Measurements from ENCODE around the gene RAI2. TPM values are rescaled to one million over a fixed set of nuclear protein-coding genes. Genes with fewer than 3 reads are reported as not detected.

The RAI2 gene
- total and polyA plus RNA-seq, 2 donors (not counting 1 experiment from before 2014, with no cell fraction given), result 0.91 to 2.1 TPM

DNA sequence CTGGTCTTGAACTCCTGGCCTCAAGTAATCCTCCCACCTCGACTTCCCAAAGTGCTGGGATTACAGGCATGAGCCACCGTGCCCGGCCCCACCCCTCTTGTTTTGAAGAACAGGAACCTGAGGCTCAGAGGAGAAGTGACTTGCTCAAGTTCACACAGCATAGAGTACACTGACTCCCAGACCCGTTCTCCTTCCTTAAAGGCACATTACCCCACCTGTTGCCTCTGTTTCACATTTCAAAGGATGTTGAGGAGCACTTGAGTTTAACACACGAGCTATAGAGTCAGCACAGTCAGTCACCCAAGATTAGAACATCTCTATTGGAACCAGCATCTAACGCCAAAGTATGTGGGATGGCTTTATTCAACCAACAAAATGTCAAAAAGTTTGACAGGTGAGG is 51.1 kb downstream of the RAI2 start:
- peaks cover 3% of the 10 kb centered on the region for H3K4me1 ChIP-seq (ENCODE audit: control insufficient read depth, extremely low read depth, insufficient read depth, low read length)
- H3K36me3 ChIP-seq (ENCODE audit: control insufficient read depth, insufficient read depth, low read length), result no peaks in the 10 kb centered on the region
- no peak overlapping the region for H3K27ac ChIP-seq (ENCODE audit: insufficient read depth, low read length)
- no peaks in the 10 kb centered on the region for H3K9me3 ChIP-seq (ENCODE audit: control insufficient read depth, insufficient read depth, low read depth, low read length)
- DNase-seq (ENCODE audit: low read depth in 2 of 2), result no peak
- H2AFZ ChIP-seq (ENCODE audit: low read length), result no peak overlapping the region
- no peak for TF ChIP-seq EZH2 (IDR thresholded peaks at IDR 0.05; ENCODE audit: low read length, missing control alignments)
- TF ChIP-seq, protein P1, sequence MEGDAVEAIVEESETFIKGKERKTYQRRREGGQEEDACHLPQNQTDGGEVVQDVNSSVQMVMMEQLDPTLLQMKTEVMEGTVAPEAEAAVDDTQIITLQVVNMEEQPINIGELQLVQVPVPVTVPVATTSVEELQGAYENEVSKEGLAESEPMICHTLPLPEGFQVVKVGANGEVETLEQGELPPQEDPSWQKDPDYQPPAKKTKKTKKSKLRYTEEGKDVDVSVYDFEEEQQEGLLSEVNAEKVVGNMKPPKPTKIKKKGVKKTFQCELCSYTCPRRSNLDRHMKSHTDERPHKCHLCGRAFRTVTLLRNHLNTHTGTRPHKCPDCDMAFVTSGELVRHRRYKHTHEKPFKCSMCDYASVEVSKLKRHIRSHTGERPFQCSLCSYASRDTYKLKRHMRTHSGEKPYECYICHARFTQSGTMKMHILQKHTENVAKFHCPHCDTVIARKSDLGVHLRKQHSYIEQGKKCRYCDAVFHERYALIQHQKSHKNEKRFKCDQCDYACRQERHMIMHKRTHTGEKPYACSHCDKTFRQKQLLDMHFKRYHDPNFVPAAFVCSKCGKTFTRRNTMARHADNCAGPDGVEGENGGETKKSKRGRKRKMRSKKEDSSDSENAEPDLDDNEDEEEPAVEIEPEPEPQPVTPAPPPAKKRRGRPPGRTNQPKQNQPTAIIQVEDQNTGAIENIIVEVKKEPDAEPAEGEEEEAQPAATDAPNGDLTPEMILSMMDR (conservative IDR thresholded peaks at IDR 0.05 in 1 of 2, IDR thresholded peaks at IDR 0.05 in 1 of 2; ENCODE audit: low read depth in 1 of 2, low read length in 2 of 2), result no peak
- no peaks in the 10 kb centered on the region for H4K20me1 ChIP-seq (ENCODE audit: control insufficient read depth, extremely low read depth, insufficient read depth, low read length)
- H3K4me2 ChIP-seq (ENCODE audit: extremely low read depth, insufficient read depth, low read length), result no peak overlapping the region
- no peaks in the 10 kb centered on the region for H3K27me3 ChIP-seq (ENCODE audit: control insufficient read depth, insufficient read depth, low read length)
- no peak overlapping the region for H3K9ac ChIP-seq (ENCODE audit: insufficient read depth, low read length)
- H3K79me2 ChIP-seq (ENCODE audit: control insufficient read depth, insufficient read depth, low read length), result no peaks in the 10 kb centered on the region
- H3K4me3 ChIP-seq (replicated peaks in 1 of 4; ENCODE audit: control extremely low read depth in 1 of 4, insufficient read depth in 1 of 4, low read depth in 3 of 4, low read length in 4 of 4), result no peak overlapping the region

DNA sequence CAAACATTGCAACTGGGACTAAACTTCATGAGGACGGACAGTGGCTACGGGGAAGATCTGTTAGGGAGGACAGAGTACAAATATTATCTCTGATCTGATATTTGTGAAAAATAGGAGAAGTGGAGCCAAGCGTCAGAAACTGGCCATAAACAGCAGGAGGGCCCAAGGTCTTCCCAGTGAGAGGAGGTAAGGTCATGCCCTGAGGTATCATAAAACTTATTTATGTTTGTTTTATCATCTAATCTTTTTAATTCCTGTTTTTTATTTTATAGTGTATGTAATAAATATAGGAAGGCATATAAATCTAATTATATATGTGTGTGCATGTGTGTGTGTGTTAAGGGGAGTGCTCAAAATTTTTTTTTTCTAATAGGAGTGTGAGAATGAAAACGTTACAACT is 51.8 kb downstream of the RAI2 start:
- Histone ChIP-seq H3K4me2 (ENCODE audit: extremely low read depth, insufficient read depth, low read length) (no peak overlapping the region), H3K79me2 (ENCODE audit: control insufficient read depth, insufficient read depth, low read length) (no peaks in the 10 kb centered on the region), H3K36me3 (ENCODE audit: control insufficient read depth, insufficient read depth, low read length) (no peaks in the 10 kb centered on the region), H3K9ac (ENCODE audit: insufficient read depth, low read length) (no peak overlapping the region), H3K4me1 (ENCODE audit: control insufficient read depth, extremely low read depth, insufficient read depth, low read length) (peaks cover 3% of the 10 kb centered on the region), H3K27me3 (ENCODE audit: control insufficient read depth, insufficient read depth, low read length) (no peaks in the 10 kb centered on the region), H3K9me3 (ENCODE audit: control insufficient read depth, insufficient read depth, low read depth, low read length) (no peaks in the 10 kb centered on the region), H2AFZ (ENCODE audit: low read length) (no peak overlapping the region), H3K27ac (ENCODE audit: insufficient read depth, low read length) (no peak overlapping the region), H4K20me1 (ENCODE audit: control insufficient read depth, extremely low read depth, insufficient read depth, low read length) (no peaks in the 10 kb centered on the region), H3K4me3 (replicated peaks in 1 of 4; ENCODE audit: control extremely low read depth in 1 of 4, insufficient read depth in 1 of 4, low read depth in 3 of 4, low read length in 4 of 4) (no peak overlapping the region)
- DNase-seq (ENCODE audit: low read depth in 2 of 2), result no peak
- TF ChIP-seq, protein P1 (conservative IDR thresholded peaks at IDR 0.05 in 1 of 2, IDR thresholded peaks at IDR 0.05 in 1 of 2; ENCODE audit: low read depth in 1 of 2, low read length in 2 of 2), result no peak

DNA sequence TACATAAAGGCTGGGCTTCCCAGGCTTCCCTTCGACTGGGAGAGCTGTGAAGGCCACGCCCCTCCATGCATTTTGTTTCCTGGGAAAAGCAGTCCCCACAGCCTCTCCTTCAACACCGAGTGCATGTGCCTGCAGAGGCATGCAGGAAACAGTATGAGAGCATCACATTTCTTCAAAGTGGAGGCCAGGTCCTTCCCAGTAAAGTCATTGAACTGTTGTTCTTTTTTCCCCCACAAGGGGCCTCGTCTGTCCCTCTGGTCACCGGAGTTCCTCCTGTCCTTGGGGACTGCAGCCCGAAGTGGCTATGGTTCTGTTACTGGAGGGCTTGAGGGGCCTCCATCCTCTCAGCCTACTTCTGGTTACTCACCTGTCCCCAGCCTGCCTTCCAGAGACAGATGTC is 56.0 kb downstream of the RAI2 start:
- no peaks in the 10 kb centered on the region for H3K4me1 ChIP-seq (ENCODE audit: control insufficient read depth, extremely low read depth, insufficient read depth, low read length)
- H3K27me3 ChIP-seq (ENCODE audit: control insufficient read depth, insufficient read depth, low read length), result no peaks in the 10 kb centered on the region
- DNase-seq (ENCODE audit: low read depth in 2 of 2), result no peak
- no peaks in the 10 kb centered on the region for H3K9me3 ChIP-seq (ENCODE audit: control insufficient read depth, insufficient read depth, low read depth, low read length)
- no peak overlapping the region for H3K27ac ChIP-seq (ENCODE audit: insufficient read depth, low read length)
- no peak overlapping the region for H3K4me3 ChIP-seq (replicated peaks in 1 of 4; ENCODE audit: control extremely low read depth in 1 of 4, insufficient read depth in 1 of 4, low read depth in 3 of 4, low read length in 4 of 4)
- H3K36me3 ChIP-seq (ENCODE audit: control insufficient read depth, insufficient read depth, low read length), result no peaks in the 10 kb centered on the region
- no peaks in the 10 kb centered on the region for H3K79me2 ChIP-seq (ENCODE audit: control insufficient read depth, insufficient read depth, low read length)
- no peaks in the 10 kb centered on the region for H4K20me1 ChIP-seq (ENCODE audit: control insufficient read depth, extremely low read depth, insufficient read depth, low read length)
- H3K4me2 ChIP-seq (ENCODE audit: extremely low read depth, insufficient read depth, low read length), result no peak overlapping the region
- H3K9ac ChIP-seq (ENCODE audit: insufficient read depth, low read length), result no peak overlapping the region
- TF ChIP-seq EZH2 (IDR thresholded peaks at IDR 0.05; ENCODE audit: low read length, missing control alignments), result no peak
- TF ChIP-seq, protein P1 (conservative IDR thresholded peaks at IDR 0.05 in 1 of 2, IDR thresholded peaks at IDR 0.05 in 1 of 2; ENCODE audit: low read depth in 1 of 2, low read length in 2 of 2), result no peak
- no peak overlapping the region for H2AFZ ChIP-seq (ENCODE audit: low read length)

All from fibroblast of lung (primary cell).